GM12864 (cell line): Measurements from ENCODE around the gene PROX2.

Experiments used
- DNase-seq: peaks from one replicate; pipeline ENCODE4 v3.0.0-alpha.2; 2011; ENCODE audit warnings: low read depth
- H3K4me3 ChIP-seq: 2 replicates; pipeline ENCODE4 v1.5.1; 2011; ENCODE audit warnings: mild to moderate bottlenecking, low read depth, low read length, control low read depth
- CTCF ChIP-seq: IDR thresholded peaks from 2 replicates; pipeline ENCODE4 v1.5.1; 2011; ENCODE audit warnings: low read depth, mild to moderate bottlenecking, moderate library complexity, low read length, control low read depth, inconsistent platforms; ENCODE audit errors: missing control alignments

Gene PROX2

GRCh38 chr14:74920281-74920680 is 44.3 kb upstream of the PROX2 start:
- DNase-seq, result no peak
- no peak overlapping the region for H3K4me3 ChIP-seq
- no peak for TF ChIP-seq CTCF

GRCh38 chr14:74919421-74920165 is 43.6 kb upstream of the PROX2 start:
- H3K4me3 ChIP-seq, result no peak overlapping the region
- no peak for TF ChIP-seq CTCF
- no peak for DNase-seq

- no peak overlapping the region for H3K4me3 ChIP-seq
- TF ChIP-seq CTCF, result no peak
- no peak for DNase-seq
Observed at GRCh38 chr14:74918380-74918779, 42.4 kb upstream of the PROX2 start.

- TF ChIP-seq CTCF, result no peak
- H3K4me3 ChIP-seq, result no peak overlapping the region
- DNase-seq, result no peak
Observed at GRCh38 chr14:74917646-74918081, 41.7 kb upstream of the PROX2 start.

GRCh38 chr14:74917178-74917543 is 41.2 kb upstream of the PROX2 start:
- TF ChIP-seq CTCF, result no peak
- no peak for DNase-seq

GRCh38 chr14:74915826-74916225 is 39.9 kb upstream of the PROX2 start:
- DNase-seq, result no peak
- TF ChIP-seq CTCF, result no peak
- no peak overlapping the region for H3K4me3 ChIP-seq

More at GRCh38 chr14:74917178-74917543, 41.2 kb upstream of the PROX2 start:
- no peak overlapping the region for H3K4me3 ChIP-seq

GRCh38 chr14:74915426-74915825 is 39.5 kb upstream of the PROX2 start:
- TF ChIP-seq CTCF, result no peak
- DNase-seq, result no peak
- no peak overlapping the region for H3K4me3 ChIP-seq
